Activated B cell treated with CpG ODN at 0.5 μM for 24 hours (primary cell): ENCODE measurements around the gene GJA10. TPM values are rescaled to one million over a fixed set of nuclear protein-coding genes. Genes with fewer than 3 reads are reported as not detected.

Source experiments
- ATAC-seq: fragments of 200-7000 bp; cut with Tn5 transposase; one replicate; pipeline ENCODE4 v1.10.0; 2021; ENCODE audit warnings: low read depth, mild to moderate bottlenecking, moderate library complexity
- CTCF ChIA-PET: fragments of 350-600 bp; sonication (Branson Sonifier 250); formaldehyde crosslinking; loops from one replicate; lab custom pipeline; 2021; ENCODE audit warnings: antibody characterized with exemption; lab: Charles Lee
- POLR2A ChIA-PET: fragments of 350-600 bp; sonication (Branson Sonifier 250); formaldehyde crosslinking; loops from one replicate; lab custom pipeline; 2021; ENCODE audit warnings: antibody characterized with exemption; lab: Charles Lee
- DNase-seq: peaks from one replicate; pipeline ENCODE4 v3.0.0; 2022
- H3K27ac Mint-ChIP-seq: one replicate; pipeline ENCODE4 v1.8.0; 2020; ENCODE audit warnings: mixed read lengths
- H3K27me3 Mint-ChIP-seq: one replicate; pipeline ENCODE4 v1.8.0; 2021; ENCODE audit warnings: mixed read lengths
- H3K36me3 Mint-ChIP-seq: one replicate; pipeline ENCODE4 v1.8.0; 2021; ENCODE audit warnings: low read depth, mixed read lengths
- H3K4me1 Mint-ChIP-seq: one replicate; pipeline ENCODE4 v1.8.0; 2021; ENCODE audit warnings: mixed read lengths
- H3K4me3 Mint-ChIP-seq: one replicate; pipeline ENCODE4 v1.8.0; 2020; ENCODE audit warnings: mild to moderate bottlenecking, mixed read lengths
- H3K9me3 Mint-ChIP-seq: one replicate; pipeline ENCODE4 v1.8.0; 2020; ENCODE audit warnings: mixed read lengths
- intact Hi-C: fragments of 100-400 bp; cut with micrococcal nuclease; formaldehyde crosslinking; loops from one replicate; pipeline ENCODE4 v1.15.1; 2024
- total RNA-seq: library from RNA; stranded (reverse); gene quantifications from 2 replicates; pipeline ENCODE4 v1.2.3, GENCODE V29; 2022
- TF ChIP-seq, protein P1 (sequence below): fragments of 200-600 bp; IDR thresholded peaks from one replicate; pipeline ENCODE4 v1.8.0; 2022; ENCODE audit warnings: antibody characterized with exemption, mild to moderate bottlenecking

GJA10 gene
- total RNA-seq, 1 donor from 2014 or later: not detected

DNA sequence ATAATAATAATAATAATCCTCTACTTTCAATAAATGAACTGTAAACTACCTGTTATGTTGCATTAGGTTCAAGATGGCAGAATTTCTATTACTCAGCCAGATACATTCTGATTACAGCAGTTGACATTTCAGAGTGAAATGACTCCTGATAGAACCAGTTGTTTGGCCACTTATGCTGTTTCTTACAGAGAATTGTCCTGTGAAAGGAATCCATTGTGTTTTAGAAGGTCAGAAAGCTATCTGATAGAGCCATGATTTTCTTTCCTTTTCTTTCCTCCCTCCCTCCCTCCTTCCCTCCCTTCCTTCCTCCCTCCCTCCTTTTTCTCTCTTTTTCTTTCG lies 16.6 kb downstream of the GJA10 start:
- CTCF ChIA-PET: no interaction called here

DNA sequence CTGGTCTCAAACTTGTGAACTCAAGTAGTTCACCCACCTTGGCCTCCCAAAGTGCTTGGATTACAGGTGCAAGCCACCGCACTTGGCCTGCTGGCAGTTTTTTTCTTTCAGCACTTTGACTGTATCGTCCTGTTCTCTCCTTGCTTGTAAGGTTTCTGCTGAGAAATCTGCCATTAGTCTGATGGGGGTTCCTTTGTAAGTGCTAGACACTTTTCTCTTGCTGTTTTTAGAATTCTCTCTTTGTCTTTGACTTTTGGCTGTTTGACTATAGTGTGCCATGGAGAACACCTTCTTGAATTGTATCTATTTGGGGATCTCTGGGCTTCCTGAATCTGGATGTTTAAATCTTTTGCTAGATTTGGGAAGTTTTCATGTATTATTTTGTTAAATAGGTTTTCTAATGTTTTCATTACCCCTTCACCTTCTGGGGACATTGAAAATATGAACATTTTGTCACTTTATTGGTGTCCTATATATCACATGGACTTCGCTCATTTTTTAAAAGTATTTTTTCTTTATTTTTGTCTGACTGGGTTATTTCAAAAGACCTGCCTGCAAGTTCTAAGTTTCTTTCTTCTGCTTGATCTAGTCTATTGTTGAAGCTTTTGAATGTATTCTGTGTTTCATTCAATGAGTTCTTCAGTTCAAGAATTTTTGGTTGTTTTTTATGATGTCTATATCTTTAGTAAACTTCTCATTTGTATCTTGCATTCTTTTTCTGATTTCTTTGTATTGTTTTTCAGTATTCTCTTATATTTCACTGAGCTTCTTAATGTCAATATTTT lies 22.1 kb downstream of the GJA10 start:
- TF ChIP-seq, protein P1, sequence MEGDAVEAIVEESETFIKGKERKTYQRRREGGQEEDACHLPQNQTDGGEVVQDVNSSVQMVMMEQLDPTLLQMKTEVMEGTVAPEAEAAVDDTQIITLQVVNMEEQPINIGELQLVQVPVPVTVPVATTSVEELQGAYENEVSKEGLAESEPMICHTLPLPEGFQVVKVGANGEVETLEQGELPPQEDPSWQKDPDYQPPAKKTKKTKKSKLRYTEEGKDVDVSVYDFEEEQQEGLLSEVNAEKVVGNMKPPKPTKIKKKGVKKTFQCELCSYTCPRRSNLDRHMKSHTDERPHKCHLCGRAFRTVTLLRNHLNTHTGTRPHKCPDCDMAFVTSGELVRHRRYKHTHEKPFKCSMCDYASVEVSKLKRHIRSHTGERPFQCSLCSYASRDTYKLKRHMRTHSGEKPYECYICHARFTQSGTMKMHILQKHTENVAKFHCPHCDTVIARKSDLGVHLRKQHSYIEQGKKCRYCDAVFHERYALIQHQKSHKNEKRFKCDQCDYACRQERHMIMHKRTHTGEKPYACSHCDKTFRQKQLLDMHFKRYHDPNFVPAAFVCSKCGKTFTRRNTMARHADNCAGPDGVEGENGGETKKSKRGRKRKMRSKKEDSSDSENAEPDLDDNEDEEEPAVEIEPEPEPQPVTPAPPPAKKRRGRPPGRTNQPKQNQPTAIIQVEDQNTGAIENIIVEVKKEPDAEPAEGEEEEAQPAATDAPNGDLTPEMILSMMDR: no peak
- DNase-seq (no peak), ATAC-seq (no peak)
- intact Hi-C loops: no loop called here
- Mint-ChIP-seq H3K27ac (no peak overlapping the region), H3K36me3 (no peaks in the 10 kb centered on the region), H3K9me3 (peaks cover 18% of the 10 kb centered on the region), H3K27me3 (peaks cover 10% of the 10 kb centered on the region), H3K4me1 (no peaks in the 10 kb centered on the region), H3K4me3 (no peak overlapping the region)
- CTCF ChIA-PET: no interaction called here
- POLR2A ChIA-PET: no interaction called here

More for the DNA sequence above, 16.6 kb downstream of the GJA10 start:
- POLR2A ChIA-PET: no interaction called here
- Mint-ChIP-seq H3K36me3 (no peaks in the 10 kb centered on the region), H3K4me3 (no peak overlapping the region), H3K27me3 (peaks cover 25% of the 10 kb centered on the region), H3K9me3 (peaks cover 12% of the 10 kb centered on the region), H3K4me1 (no peaks in the 10 kb centered on the region), H3K27ac (no peak overlapping the region)
- intact Hi-C loops: no loop called here
- TF ChIP-seq, protein P1: no peak
- DNase-seq (no peak), ATAC-seq (no peak)

DNA sequence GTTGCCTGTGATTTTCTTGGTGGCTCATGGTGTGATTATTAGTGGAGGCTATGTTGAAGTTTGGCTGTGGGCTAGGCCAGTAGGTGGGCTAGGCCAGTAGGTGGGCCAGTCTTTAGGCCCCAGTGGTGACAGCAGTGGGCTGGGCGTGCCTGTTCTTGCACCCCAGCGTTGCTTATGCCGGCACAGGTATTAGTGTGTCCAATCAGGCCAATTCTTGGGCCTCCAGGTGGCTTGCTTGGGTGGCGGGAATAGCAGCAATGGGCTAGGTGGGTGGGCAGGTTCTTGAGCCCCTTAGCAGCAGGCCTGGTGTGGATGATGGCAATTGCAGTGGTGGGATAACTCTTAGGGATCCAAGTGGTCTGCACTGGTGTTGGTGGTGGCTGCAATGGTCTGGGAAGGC lies 22.9 kb downstream of the GJA10 start:
- H3K4me3 Mint-ChIP-seq: no peak overlapping the region

DNA sequence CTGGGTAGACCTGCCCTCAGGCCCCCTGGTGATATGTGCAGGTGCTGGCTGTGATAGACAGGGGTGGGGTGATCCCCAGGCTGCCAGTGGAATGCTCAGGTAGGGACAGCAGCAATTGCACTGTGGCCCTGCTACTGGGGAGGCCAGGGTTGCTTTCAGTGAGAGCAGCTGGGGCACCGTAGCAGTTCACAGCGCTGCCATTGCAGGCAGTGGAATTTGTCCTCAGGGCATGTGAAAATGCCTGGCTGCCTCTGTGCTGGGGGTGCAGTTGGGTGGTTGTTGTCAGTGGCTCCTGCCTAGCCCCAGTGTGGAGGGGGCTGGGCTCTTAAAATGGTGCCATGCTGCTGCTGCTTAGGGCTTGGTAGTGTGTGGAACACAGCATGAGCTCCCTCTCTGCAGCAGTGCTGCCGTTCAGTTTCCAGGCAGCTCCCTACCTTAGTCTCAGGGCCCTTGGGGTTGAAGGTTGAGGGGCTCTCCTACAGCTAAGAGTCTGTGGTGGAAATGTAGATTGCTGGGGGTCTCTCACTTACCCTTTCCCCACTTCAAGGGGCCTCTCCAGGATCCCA lies 23.6 kb downstream of the GJA10 start:
- ATAC-seq (no peak), DNase-seq (no peak)
- H3K9me3 Mint-ChIP-seq: peaks cover 18% of the 10 kb centered on the region
- no peaks in the 10 kb centered on the region for H3K36me3 Mint-ChIP-seq
- no peak overlapping the region for H3K27ac Mint-ChIP-seq
- no peak overlapping the region for H3K4me3 Mint-ChIP-seq
- TF ChIP-seq, protein P1: no peak
- intact Hi-C loops: no loop called here
- POLR2A ChIA-PET: no interaction called here
- CTCF ChIA-PET: no interaction called here
- H3K27me3 Mint-ChIP-seq: peaks cover 3% of the 10 kb centered on the region
- no peaks in the 10 kb centered on the region for H3K4me1 Mint-ChIP-seq

More for the DNA sequence above, 22.9 kb downstream of the GJA10 start:
- Mint-ChIP-seq H3K27me3 (peaks cover 6% of the 10 kb centered on the region), H3K27ac (no peak overlapping the region), H3K9me3 (peaks cover 18% of the 10 kb centered on the region), H3K36me3 (no peaks in the 10 kb centered on the region), H3K4me1 (no peaks in the 10 kb centered on the region)
- no peak for ATAC-seq
- ChIA-PET POLR2A (no interaction called here), CTCF (no interaction called here)
- intact Hi-C loops: no loop called here
- no peak for DNase-seq
- TF ChIP-seq, protein P1: no peak

DNA sequence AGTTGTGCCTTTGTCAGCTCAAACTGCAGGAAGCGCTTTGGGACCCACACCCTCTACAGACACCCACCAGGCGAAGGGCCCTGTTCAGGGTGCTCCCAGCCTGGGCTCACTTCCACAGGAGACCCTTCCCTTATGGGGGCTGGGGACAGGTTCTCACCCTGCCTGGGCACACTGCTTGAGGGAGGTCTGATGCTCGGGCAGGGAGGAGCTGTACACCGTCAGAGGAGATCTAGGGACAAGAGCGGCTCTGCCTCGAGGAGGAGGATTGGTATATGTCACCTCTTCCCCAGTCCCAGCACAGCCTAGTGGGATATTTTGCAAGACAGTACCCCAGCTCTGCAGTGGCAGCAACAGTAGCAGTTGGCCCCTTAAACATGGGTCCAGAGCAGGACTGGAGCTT lies 26.9 kb downstream of the GJA10 start:
- TF ChIP-seq, protein P1: no peak
- no peaks in the 10 kb centered on the region for H3K36me3 Mint-ChIP-seq
- H3K27ac Mint-ChIP-seq: no peak overlapping the region
- H3K27me3 Mint-ChIP-seq: no peaks in the 10 kb centered on the region
- intact Hi-C loops: no loop called here
- ChIA-PET CTCF (no interaction called here), POLR2A (no interaction called here)
- DNase-seq: no peak
- ATAC-seq: no peak
- H3K4me1 Mint-ChIP-seq: peaks cover 2% of the 10 kb centered on the region
- H3K4me3 Mint-ChIP-seq: no peak overlapping the region
- H3K9me3 Mint-ChIP-seq: peaks cover 10% of the 10 kb centered on the region
